HepG2 (cell line): ENCODE results near the gene SH3BP5. TPM values are rescaled to one million over a fixed set of nuclear protein-coding genes. Genes with fewer than 3 reads are reported as not detected.
A peak's percentile ranks its signal among the peaks of the same experiment; 100 is the strongest.

Experiments used
- CCAR2 ChIP-seq: fragments of 200-400 bp; formaldehyde crosslinking; optimal IDR thresholded peaks from 2 replicates; pipeline ENCODE3; 2018; ENCODE audit warnings: low read depth, mild to moderate bottlenecking, low read length, moderate library complexity
- CENPT ChIP-seq: sonication (generic); formaldehyde crosslinking; IDR thresholded peaks from 2 replicates; pipeline ENCODE4 v1.8.0; 2022; ENCODE audit warnings: low read depth, mild to moderate bottlenecking, moderate library complexity, missing genetic modification reagents
- ELF4 ChIP-seq: sonication (generic); formaldehyde crosslinking; IDR thresholded peaks from 2 replicates; pipeline ENCODE4 v1.5.0; 2020; ENCODE audit warnings: missing genetic modification reagents, mild to moderate bottlenecking, moderate library complexity, borderline replicate concordance
- HMG20A ChIP-seq: IDR thresholded peaks from 2 replicates; pipeline ENCODE4 v1.6.1; 2016; ENCODE audit warnings: borderline replicate concordance
- MED1 ChIP-seq: sonication (generic); formaldehyde crosslinking; IDR thresholded peaks from 2 replicates; pipeline ENCODE4 v1.4.0; 2020; ENCODE audit warnings: missing genetic modification reagents
- MTA1 ChIP-seq: sonication (generic); formaldehyde crosslinking; IDR thresholded peaks from 2 replicates; pipeline ENCODE4 v1.4.0; 2020; ENCODE audit warnings: missing genetic modification reagents, mild to moderate bottlenecking, borderline replicate concordance
- SRF ChIP-seq: IDR thresholded peaks from 2 replicates; pipeline ENCODE4 v1.6.1; 2011; ENCODE audit warnings: mild to moderate bottlenecking, low read depth, low read length, moderate library complexity
- ZNF225 ChIP-seq: sonication (generic); formaldehyde crosslinking; IDR thresholded peaks from 2 replicates; pipeline ENCODE4 v1.4.0; 2020; ENCODE audit warnings: mild to moderate bottlenecking, missing genetic modification reagents
- ZNF230 ChIP-seq: sonication (generic); formaldehyde crosslinking; IDR thresholded peaks from 2 replicates; pipeline ENCODE4 v1.4.0; 2020; ENCODE audit warnings: mild to moderate bottlenecking, missing genetic modification reagents
- ZNF263 ChIP-seq: sonication (generic); formaldehyde crosslinking; IDR thresholded peaks from 2 replicates; pipeline ENCODE4 v1.4.0; 2020; ENCODE audit warnings: missing genetic modification reagents
- ZNF282 ChIP-seq: fragments of 450-650 bp; IDR thresholded peaks from 2 replicates; pipeline ENCODE4 v1.6.1; 2018; ENCODE audit not compliant: partially characterized antibody
- ZNF510 ChIP-seq: sonication (generic); formaldehyde crosslinking; IDR thresholded peaks from 2 replicates; pipeline ENCODE4 v1.4.0; 2020; ENCODE audit warnings: low read depth, mild to moderate bottlenecking, missing genetic modification reagents
- ZNF883 ChIP-seq: sonication (generic); formaldehyde crosslinking; IDR thresholded peaks from 2 replicates; pipeline ENCODE4 v1.5.1; 2020; ENCODE audit warnings: mild to moderate bottlenecking, missing genetic modification reagents; ENCODE audit errors: not compliant biosample characterization
- ZSCAN12 ChIP-seq: sonication (generic); formaldehyde crosslinking; IDR thresholded peaks from 2 replicates; pipeline ENCODE4 v1.9.0; 2021; ENCODE audit warnings: mild to moderate bottlenecking, missing genetic modification reagents
- polyA plus RNA-seq, 8 experiments: library from polyadenylated mRNA; depleted of rRNA in 3 of 8; stranded (reverse) in 7 of 8; unstranded in 1 of 8; fragments of >200 nt; fragmentation: Illumina TruSeq in 4 of 8; extraction: Trizol in 4 of 8; gene quantifications; 2 replicates each; pipeline versions ENCODE4 v1.2.1 to v1.2.3, GENCODE V29; 2011 to 2016; ENCODE audit warnings: low read depth in 4 of 8, missing spikeins in 1 of 8, mixed read lengths in 1 of 8; ENCODE audit not compliant: insufficient read depth in 1 of 8
- total RNA-seq, 5 experiments: library from RNA; depleted of rRNA; stranded (reverse); fragments of >200 nt; fragmentation: Illumina TruSeq; extraction: Trizol; gene quantifications; 2 replicates each; pipeline ENCODE4 v1.2.3, GENCODE V29; 2016; ENCODE audit warnings: low read depth in 1 of 5
- TF ChIP-seq, protein P1 (sequence below): sonication (generic); formaldehyde crosslinking; IDR thresholded peaks from 2 replicates; pipeline ENCODE4 v1.4.0; 2020; ENCODE audit warnings: missing genetic modification reagents, borderline replicate concordance
- TF ChIP-seq, protein P2 (sequence below): sonication (generic); formaldehyde crosslinking; IDR thresholded peaks from 2 replicates; pipeline ENCODE4 v1.4.0; 2020; ENCODE audit warnings: missing genetic modification reagents, mild to moderate bottlenecking, borderline replicate concordance
- TF ChIP-seq, protein P3 (sequence below): sonication (generic); formaldehyde crosslinking; IDR thresholded peaks from 2 replicates; pipeline ENCODE4 v1.4.0; 2020; ENCODE audit warnings: mild to moderate bottlenecking, missing genetic modification reagents
- TF ChIP-seq, protein P4 (sequence below): sonication (generic); formaldehyde crosslinking; IDR thresholded peaks from 2 replicates; pipeline ENCODE4 v1.8.1; 2023; ENCODE audit warnings: mild to moderate bottlenecking, inconsistent platforms, moderate library complexity, missing genetic modification reagents, borderline replicate concordance

The SH3BP5 gene
- total and polyA plus RNA-seq, 2 of the 13 experiments (the other 11 are each of a cell fraction or from before 2014, with no cell fraction given): 0.09 to 0.16 TPM

DNA sequence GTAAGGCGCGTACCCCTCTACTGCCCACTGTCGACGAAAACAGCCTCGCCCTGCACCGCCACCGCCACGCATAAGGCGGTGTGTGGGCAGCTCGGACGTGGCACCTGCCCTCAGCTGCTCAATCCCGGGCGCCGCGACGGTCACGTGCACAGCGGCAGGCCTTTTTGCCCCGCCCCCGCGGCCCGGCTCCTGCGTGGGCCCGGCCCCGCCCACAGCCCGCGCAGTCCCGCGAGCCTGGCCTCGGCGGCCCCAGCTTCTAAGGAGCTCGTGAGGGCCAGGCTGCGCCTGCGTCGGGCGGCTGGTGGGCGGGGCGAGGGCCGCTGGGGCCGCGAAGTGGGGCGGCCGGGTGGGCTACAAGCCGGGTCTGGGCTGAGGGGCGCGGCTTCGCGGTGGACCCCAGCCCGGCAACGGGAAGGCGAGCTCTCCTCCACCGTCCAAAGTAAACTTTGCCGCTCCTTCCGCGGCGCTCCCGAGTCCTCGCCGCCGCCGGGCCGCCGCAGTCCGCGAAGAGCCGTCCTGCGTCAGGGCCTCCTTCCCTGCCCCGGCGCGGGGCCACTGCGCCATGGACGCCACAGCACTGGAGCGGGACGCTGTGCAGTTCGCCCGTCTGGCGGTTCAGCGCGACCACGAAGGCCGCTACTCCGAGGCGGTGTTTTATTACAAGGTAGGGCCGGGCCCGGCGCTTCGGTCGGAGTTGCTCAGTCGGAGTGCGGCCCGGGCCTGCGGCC is 126.3 kb downstream of the SH3BP5 start, which contains the start of gene CAPN7 (continued):
- TF ChIP-seq ZNF263 (CRISPR knock-in tag) (no peak; the same call in 1 of the 2 replicates), ZNF883 (CRISPR knock-in tag) (peak; percentile 93), ZNF282 (no peak), ELF4 (CRISPR knock-in tag) (no peak), ZNF510 (CRISPR knock-in tag) (peak; percentile 27; the same call in 1 of the 2 replicates), HMG20A (CRISPR knock-in tag) (0 out of 2 replicates have a peak, but pooled peaks have one; percentile 28), SRF (no peak), MTA1 (CRISPR knock-in tag) (no peak), ZSCAN12 (CRISPR knock-in tag) (peak; percentile 85; the same call in 1 of the 2 replicates), MED1 (CRISPR knock-in tag) (peak; percentile 50; the same call in 1 of the 2 replicates), ZNF225 (CRISPR knock-in tag) (peak; percentile 30; the same call in 1 of the 2 replicates), CCAR2 (no peak), CENPT (CRISPR knock-in tag) (no peak), ZNF230 (CRISPR knock-in tag) (no peak; the same call in 1 of the 2 replicates)
- TF ChIP-seq, protein P1, sequence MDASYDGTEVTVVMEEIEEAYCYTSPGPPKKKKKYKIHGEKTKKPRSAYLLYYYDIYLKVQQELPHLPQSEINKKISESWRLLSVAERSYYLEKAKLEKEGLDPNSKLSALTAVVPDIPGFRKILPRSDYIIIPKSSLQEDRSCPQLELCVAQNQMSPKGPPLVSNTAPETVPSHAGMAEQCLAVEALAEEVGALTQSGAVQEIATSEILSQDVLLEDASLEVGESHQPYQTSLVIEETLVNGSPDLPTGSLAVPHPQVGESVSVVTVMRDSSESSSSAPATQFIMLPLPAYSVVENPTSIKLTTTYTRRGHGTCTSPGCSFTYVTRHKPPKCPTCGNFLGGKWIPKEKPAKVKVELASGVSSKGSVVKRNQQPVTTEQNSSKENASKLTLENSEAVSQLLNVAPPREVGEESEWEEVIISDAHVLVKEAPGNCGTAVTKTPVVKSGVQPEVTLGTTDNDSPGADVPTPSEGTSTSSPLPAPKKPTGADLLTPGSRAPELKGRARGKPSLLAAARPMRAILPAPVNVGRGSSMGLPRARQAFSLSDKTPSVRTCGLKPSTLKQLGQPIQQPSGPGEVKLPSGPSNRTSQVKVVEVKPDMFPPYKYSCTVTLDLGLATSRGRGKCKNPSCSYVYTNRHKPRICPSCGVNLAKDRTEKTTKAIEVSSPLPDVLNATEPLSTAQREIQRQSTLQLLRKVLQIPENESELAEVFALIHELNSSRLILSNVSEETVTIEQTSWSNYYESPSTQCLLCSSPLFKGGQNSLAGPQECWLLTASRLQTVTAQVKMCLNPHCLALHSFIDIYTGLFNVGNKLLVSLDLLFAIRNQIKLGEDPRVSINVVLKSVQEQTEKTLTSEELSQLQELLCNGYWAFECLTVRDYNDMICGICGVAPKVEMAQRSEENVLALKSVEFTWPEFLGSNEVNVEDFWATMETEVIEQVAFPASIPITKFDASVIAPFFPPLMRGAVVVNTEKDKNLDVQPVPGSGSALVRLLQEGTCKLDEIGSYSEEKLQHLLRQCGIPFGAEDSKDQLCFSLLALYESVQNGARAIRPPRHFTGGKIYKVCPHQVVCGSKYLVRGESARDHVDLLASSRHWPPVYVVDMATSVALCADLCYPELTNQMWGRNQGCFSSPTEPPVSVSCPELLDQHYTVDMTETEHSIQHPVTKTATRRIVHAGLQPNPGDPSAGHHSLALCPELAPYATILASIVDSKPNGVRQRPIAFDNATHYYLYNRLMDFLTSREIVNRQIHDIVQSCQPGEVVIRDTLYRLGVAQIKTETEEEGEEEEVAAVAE: no peak
- TF ChIP-seq, protein P2, sequence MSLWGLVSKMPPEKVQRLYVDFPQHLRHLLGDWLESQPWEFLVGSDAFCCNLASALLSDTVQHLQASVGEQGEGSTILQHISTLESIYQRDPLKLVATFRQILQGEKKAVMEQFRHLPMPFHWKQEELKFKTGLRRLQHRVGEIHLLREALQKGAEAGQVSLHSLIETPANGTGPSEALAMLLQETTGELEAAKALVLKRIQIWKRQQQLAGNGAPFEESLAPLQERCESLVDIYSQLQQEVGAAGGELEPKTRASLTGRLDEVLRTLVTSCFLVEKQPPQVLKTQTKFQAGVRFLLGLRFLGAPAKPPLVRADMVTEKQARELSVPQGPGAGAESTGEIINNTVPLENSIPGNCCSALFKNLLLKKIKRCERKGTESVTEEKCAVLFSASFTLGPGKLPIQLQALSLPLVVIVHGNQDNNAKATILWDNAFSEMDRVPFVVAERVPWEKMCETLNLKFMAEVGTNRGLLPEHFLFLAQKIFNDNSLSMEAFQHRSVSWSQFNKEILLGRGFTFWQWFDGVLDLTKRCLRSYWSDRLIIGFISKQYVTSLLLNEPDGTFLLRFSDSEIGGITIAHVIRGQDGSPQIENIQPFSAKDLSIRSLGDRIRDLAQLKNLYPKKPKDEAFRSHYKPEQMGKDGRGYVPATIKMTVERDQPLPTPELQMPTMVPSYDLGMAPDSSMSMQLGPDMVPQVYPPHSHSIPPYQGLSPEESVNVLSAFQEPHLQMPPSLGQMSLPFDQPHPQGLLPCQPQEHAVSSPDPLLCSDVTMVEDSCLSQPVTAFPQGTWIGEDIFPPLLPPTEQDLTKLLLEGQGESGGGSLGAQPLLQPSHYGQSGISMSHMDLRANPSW (CRISPR knock-in tag): no peak
- TF ChIP-seq, protein P3, sequence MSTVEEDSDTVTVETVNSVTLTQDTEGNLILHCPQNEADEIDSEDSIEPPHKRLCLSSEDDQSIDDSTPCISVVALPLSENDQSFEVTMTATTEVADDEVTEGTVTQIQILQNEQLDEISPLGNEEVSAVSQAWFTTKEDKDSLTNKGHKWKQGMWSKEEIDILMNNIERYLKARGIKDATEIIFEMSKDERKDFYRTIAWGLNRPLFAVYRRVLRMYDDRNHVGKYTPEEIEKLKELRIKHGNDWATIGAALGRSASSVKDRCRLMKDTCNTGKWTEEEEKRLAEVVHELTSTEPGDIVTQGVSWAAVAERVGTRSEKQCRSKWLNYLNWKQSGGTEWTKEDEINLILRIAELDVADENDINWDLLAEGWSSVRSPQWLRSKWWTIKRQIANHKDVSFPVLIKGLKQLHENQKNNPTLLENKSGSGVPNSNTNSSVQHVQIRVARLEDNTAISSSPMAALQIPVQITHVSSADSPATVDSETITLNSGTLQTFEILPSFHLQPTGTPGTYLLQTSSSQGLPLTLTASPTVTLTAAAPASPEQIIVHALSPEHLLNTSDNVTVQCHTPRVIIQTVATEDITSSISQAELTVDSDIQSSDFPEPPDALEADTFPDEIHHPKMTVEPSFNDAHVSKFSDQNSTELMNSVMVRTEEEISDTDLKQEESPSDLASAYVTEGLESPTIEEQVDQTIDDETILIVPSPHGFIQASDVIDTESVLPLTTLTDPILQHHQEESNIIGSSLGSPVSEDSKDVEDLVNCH (CRISPR knock-in tag): peak; percentile 9; the same call in 1 of the 2 replicates
- TF ChIP-seq, protein P4, sequence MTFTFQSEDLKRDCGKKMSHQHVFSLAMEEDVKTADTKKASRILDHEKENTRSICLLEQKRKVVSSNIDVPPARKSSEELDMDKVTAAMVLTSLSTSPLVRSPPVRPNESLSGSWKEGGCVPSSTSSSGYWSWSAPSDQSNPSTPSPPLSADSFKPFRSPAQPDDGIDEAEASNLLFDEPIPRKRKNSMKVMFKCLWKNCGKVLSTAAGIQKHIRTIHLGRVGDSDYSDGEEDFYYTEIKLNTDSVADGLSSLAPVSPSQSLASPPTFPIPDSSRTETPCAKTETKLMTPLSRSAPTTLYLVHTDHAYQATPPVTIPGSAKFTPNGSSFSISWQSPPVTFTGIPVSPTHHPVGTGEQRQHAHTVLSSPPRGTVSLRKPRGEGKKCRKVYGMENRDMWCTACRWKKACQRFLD: 0 out of 2 replicates have a peak, but pooled peaks have one; percentile 21
